Activated CD4-positive, alpha-beta T cell treated with anti-CD3 and anti-CD28 coated beads for 4 hours (primary cell): ENCODE data around the gene ZNF747.

Experiments used
- DNase-seq, 2 donors: peaks; one replicate each; pipeline ENCODE4 v3.0.0-alpha.2; 2020

Gene ZNF747

DNA sequence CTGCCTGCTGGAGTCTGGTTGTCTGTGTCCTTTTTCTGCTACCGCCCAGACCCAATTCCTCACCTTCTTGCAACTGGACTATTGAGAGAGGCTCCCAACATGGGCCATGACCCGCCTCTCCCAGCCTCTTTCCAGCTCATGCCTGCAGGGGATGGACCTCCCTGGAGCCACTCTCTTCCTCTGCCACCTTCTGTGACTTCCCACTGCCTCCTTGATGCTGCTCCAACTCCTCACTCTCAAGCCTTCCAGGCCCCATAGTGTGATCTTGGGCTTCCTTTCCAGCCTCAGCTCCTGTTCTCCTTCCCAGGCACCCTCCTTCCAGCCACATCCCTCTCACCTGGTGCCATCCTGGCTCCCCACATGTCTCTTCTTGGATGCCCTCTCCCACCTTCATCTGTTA lies 19.4 kb downstream of the ZNF747 start:
- DNase-seq: no peak

DNA sequence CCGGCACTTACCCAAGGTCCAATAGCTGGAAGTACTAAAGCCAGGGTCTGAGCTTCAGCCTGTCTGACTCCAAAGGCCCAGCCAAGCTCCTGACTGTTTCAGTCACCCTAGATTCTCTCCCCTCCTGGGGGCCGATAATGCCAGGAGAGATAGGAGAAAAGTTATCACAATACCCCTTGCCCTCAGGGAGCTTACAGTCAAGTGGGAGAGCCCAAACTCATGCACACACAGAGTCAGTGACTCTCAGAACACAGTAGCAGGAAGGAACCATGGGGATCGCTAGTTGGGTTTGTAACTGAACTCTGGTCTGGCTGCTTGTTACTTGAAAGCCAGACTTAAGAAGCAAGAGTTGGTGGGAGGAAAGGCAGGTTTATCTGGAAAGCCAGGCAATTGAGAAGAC lies 23.1 kb downstream of the ZNF747 start:
- no peak for DNase-seq

DNA sequence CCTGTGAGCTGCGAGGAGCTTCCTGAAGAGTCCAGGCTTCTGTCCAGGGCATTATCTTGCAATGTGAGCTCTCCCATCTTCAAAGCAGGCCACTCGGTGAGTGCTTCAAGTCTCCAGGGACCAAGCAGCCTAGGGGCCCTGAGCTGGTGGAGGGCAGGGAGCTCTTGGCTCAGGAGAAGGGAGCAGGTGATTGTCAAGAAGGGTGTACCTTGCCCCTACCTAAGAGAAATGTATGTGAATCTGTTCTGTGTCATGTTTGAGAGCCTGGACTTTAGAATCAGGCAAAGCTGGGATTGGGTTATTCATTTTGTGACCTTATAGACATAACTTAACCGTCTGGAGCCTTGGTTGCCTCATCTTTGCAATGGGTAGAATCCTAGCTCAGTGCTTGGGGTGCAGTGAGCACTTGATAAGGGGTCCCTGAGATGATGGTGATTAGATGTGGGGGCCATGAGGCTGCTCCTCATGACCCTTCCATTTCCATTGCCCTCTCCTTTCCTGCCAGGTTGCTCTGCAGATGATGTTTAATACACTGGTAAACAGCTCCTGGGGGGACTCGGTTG lies 24.2 kb downstream of the ZNF747 start:
- no peak for DNase-seq

DNA sequence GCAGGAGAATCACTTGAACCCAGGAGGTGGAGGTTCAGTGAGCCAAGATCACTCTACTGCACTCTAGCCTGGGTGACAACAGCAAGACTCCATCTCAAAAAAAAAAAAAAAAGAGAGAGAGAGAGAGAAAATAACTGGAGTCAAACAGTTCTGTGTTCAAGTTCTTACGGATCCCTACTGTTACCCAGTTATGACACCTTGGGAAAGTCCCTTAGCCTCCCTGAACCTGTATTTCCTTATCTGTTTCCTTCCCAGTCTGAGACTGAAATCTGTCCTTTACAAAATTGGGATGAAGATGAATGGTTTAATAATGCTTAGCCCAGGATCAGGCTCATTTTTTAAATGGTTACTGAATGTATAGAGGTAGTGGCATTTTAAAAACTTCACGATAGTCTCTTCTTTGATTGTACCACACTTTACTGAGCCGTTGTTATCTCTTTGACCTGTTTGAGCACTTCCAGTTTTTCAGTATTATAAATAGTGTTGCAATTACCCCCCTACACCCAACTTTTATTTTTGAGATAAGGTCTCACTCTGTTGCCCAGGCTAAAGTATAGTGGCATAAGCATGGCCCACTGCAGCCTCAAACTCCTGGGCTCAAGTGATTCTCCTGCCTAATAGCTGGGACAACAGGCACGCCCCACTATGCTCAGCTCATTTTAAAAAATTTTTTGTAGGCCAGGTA lies 25.4 kb downstream of the ZNF747 start:
- no peak for DNase-seq

DNA sequence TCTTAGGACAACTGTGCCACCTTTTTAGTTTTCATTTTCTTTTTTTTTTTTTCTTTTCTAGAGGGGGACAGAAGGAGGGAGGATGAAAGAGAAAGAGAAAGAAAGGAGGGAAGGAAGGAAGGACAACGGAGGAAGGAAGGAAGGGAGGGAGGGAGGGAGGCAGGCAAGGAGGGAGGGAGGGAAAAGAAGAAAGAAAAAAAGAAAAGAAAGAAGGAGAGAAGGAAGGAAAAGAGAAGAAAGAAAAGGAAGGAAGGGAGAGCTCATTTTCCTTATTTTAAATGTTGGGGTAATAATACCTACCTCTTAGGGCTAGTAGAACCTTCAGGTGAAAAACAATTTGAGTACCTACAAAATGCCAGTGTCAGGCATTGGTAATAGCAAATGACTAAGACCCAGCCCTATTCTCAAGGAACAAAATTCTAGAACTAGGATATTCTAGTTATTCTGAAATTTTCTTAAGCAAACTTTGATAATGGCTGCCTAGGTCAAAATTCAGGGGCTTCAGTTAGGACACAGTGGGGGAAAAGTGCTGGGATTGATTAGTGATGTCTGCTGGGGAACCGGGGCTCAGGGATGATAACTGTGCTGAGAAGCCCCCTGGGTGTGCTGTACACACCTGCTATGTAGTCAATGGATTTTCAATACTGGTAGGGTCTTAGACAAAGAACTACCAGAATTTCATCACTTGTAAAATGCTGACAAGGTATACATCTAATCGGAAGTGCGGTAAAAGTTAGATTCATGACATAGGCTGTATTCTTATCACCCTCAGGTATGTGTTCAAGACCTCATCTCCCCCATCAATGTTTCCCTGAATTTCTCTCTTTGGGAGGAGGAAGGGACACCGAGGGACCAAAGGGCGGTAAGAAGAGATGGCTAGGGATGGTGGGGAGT lies 31.0 kb downstream of the ZNF747 start:
- no peak for DNase-seq

DNA sequence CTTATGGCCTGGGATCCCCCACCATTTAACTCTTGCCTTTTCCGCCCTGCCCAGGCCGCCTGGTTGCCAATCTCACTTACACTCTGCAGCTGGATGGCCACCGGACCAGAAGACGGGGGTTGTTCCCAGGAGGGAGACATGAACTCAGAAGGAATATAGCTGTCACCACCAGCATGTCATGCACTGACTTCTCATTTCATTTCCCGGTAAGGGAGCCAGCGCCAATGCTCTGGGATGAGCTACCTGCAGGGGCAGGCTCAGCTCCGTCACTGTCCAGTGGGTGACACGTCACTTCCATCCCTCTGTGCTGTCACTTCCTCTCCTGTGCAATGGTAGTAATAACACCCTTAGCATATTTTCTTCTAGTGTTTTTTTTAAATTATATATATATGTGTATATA lies 35.4 kb downstream of the ZNF747 start:
- DNase-seq: no peak

DNA sequence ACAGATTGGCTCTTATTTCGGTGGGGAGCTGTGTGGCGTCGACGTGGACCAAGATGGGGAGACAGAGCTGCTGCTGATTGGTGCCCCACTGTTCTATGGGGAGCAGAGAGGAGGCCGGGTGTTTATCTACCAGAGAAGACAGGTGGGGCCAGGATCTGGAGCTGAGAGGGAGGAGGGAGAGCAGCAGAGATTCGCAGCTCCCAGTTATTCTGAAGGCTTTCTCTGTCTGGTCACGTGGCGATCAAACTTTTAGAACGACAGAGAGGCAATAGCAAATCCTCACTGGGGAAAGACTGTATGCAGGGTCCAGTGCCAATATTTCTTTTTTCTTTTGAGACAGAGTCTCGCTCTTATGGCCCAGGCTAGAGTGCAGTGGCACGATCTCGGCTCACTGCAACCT lies 39.9 kb downstream of the ZNF747 start:
- no peak for DNase-seq

DNA sequence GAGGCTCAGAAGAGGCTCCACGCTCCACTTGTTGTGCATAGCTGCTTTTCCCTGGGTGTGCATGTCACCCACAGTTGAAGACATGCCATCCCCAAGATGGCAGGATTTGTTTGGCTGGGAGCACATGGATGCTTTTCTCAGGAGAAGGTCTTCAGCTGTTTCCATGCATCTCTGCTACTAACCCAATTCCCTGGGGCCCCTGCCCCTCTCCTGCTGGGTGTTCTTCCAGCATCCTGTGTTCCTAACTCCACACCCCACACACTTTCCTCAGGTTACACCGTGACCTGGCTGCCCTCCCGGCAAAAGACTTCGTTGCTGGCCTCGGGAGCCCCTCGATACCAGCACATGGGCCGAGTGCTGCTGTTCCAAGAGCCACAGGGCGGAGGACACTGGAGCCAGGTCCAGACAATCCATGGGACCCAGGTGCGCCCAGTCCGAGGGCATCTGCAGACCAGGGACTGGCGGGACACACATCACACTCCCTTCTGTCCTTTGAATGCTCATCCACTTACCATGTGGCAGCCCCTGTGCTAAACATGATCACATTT lies 40.6 kb downstream of the ZNF747 start:
- DNase-seq: no peak

DNA sequence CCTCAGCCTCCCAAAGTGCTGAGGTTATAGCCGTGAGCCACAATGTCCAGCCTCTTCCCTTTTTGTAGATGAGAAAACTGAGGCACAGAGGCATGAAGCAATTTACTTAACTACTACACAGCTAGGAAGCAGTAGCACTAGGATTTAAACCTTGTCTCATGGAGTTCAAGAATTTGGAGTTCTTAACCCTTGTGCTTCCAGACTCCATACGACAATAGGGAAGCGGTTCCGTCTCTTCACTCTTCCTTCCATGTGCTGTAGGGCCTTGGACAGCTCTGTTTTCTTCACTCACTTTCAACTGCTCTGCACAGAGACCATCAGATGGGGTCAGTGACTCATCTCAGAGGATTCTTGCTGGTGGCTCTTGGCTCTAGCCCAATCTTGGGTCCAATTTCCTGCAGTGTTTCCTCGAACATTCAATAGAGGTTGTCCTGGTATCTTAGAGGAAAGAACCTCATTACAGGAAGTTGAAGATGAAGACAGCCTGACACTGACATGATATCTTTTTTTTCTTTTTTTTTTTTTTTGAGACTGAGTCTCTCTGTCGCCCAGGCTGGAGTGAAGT lies 42.8 kb downstream of the ZNF747 start:
- peak in 1 of 2 donors; percentile 21 for DNase-seq

DNA sequence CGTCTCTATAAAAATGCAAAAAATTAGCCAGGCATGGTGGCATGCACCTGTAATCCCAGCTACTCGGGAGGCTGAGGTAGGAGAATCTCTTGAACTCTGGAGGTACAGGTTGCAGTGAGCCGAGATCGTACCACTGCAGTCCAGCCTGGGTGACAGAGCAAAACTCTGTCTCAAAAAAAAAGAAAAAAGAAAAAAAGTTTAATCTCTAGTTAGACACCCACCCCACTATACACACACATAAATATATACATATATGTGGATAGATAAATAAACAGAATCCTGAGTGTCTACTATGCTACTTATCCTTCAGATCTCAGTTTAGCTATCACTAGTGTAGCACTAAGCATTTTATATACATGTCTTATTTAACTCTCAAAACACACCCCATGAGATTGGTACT lies 43.4 kb downstream of the ZNF747 start:
- no peak for DNase-seq

DNA sequence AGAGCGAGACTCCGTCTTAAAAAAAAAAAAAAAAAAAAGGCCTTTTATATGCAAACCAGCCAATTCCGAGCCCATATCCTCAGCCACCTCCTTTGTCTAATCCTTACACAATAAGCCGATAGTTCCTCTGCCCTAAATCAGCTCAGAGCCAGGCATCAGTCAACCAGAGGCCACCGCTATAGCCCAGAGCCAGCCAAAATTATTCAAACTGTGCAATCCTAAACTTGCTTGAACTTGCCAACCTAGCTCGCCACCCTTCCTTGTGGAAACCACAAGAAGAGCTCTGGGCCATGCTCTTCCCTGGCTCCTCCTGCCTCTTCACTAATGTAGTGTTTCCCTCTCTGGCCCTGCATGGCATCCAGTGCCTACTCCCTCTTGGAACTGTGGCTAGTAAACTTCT lies 44.4 kb downstream of the ZNF747 start:
- no peak for DNase-seq

DNA sequence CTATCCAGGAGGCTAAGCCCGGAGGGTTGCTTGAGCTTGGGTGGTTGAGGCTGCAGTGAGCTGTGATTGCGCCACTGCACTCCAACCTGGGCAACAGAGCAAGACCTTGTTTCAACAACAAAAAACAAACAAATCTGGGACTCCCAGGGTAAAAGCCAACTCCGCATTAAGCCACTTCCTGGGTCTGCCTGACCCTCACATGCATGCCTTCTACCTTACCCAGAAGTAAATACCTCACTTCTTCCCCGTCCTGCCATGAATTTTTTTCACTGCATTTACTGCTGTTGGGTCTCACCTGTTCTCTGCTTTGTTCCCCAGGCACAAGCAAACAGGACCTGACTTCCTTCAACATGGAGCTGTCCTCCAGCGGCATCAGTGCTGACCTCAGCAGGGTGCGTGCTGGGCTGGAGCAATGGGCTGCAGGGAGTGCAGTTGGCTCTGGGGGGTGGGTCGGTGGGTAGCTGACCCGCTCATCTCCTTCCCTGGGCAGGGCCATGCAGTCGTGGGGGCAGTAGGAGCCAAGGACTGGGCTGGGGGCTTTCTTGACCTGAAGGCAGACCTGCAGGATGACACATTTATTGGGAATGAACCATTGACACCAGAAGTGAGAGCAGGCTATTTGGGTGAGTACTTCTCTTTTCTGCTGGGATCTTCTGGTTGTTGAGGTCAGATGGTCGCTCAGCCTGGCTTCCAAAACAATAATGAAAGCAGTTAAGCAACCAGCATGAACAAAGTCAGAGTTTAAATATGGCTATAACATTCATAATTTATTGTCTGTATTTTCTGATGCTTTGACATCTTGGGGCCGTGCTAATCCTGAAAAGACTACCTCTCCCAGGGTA lies 45.7 kb downstream of the ZNF747 start:
- no peak for DNase-seq

DNA sequence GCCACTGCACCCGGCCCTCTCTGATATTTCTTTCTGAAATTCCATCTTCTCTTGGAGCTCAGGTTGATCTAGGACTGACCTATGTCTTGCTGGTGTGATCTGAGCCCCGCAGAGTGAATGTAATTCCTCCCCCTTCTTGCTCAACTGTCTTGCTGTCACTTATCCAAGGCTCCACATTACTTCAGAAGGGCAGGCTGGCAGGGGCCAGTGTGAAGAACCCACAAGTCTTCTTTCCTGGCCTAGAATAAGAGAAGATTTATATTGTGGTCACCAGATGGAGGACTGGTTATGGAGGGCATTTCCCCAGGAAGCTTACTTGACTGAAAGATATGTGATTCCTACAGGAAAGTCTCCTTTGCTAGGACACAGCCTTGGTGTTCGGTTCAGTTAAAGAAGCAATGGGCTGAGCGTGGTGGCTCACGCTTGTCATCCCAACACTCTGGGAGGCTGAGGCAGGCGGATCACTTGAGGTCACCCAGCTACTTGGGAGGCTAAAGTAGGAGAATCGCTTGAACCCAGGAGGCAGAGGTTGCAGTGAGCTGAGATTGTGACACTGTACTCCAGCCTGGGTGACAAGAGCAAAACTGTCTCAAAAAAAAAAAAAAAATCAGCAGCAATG lies 48.7 kb downstream of the ZNF747 start:
- no peak for DNase-seq

DNA sequence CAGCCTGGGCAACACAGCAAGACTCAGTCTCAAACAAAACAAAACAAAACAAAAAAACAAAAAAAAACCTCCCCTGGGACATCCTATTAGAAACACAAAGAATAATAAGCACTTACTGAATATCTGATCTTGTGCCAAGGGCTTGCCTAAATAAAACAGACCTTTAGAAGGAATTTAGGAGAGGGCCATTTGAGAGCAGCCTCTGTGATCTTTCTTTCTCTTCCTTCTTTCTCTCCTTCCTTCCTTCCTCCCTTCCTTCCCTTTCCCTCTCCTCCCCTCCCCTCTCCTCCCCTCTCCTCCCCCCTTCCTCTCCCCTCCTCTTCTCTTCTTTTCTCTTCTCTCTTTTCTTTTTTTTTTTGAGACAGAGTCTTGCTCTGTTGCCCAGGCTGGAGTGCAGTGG lies 49.8 kb downstream of the ZNF747 start:
- DNase-seq: no peak

DNA sequence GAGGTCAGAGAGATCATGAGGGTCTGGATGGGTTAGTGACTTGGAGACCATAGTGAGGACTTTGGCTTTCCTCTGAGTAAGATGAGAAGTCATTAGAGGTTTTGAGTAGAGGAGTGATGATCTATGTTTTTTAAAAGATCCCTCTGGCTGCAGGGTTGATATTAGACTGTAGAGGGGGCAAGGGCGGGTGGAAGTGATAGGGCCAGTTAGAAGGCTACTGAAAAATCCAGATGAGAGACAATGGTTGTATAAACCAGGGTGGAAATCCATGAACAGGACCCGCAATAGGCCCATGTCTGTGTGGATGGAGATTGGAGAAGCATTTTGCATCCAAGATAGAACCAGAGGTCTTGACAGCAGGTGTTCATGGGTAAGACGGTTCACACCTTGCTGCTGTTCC lies 52.3 kb downstream of the ZNF747 start:
- DNase-seq: no peak

DNA sequence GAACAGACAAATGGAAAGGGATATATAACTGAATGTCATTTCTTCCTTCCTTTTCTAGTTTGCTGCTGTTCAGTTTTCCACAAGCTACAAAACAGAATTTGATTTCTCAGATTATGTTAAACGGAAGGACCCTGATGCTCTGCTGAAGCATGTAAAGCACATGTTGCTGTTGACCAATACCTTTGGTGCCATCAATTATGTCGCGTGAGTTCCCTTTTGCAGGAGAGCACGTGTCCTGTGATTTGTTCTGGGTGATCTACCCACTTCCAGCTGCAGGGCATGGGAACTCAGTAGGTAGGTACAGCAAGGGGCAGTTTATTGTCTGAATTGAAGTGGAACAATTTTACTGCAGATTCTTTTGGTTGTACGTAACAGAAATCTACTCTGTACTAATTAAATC lies 53.3 kb downstream of the ZNF747 start:
- no peak for DNase-seq
